ENCODE data around the gene AJAP1.

- TF ChIP-seq TCF7 (IDR thresholded peaks at IDR 0.05; ENCODE audit: borderline replicate concordance) = no peak
- TF ChIP-seq CTCF (IDR thresholded peaks at IDR 0.05 in 2 of 3, conservative IDR thresholded peaks at IDR 0.05 in 1 of 3; ENCODE audit: control insufficient read depth in 2 of 3, extremely low read depth in 1 of 3, insufficient read depth in 1 of 3, low read depth in 3 of 3, low read length in 3 of 3) = no peak
Measured at GRCh38 chr1:4801192-4801924, 146.9 kb downstream of the AJAP1 start.
